Mesenchymal stem cell (in vitro differentiated cells and primary cell): ENCODE results near the gene CD83.
"Not testable (repeated sequence)": the region's sequence is repeated elsewhere in the genome, so short reads cannot be mapped to it uniquely, and the experiment has no call there.

Source experiments
- DNase-seq: peaks from one replicate; pipeline ENCODE4 v3.0.0-alpha.2; 2013
- H2AFZ ChIP-seq: one replicate; pipeline ENCODE4 v1.6.1; 2013; ENCODE audit warnings: low read depth, mild to moderate bottlenecking, control low read depth, inconsistent platforms, low read length, moderate library complexity
- H2AK5ac ChIP-seq: 2 replicates; pipeline ENCODE4 v1.6.1; 2013; ENCODE audit warnings: low read length, moderate library complexity, mild to moderate bottlenecking, inconsistent platforms; ENCODE audit not compliant: severe bottlenecking
- H2BK120ac ChIP-seq: one replicate; pipeline ENCODE4 v1.6.1; 2013; ENCODE audit warnings: low read depth, mild to moderate bottlenecking, inconsistent platforms, low read length, moderate library complexity
- H2BK12ac ChIP-seq, 2 experiments: one replicate each; pipeline ENCODE4 v1.6.1; 2013; ENCODE audit warnings: inconsistent platforms in 2 of 2, low read length in 2 of 2, mild to moderate bottlenecking in 2 of 2, moderate library complexity in 2 of 2, control low read depth in 1 of 2
- H2BK15ac ChIP-seq: one replicate; pipeline ENCODE4 v1.6.1; 2013; ENCODE audit warnings: mild to moderate bottlenecking, low read depth, inconsistent platforms; ENCODE audit not compliant: poor library complexity, severe bottlenecking
- H2BK5ac ChIP-seq: 2 replicates; pipeline ENCODE4 v1.6.1; 2013; ENCODE audit warnings: low read depth, mild to moderate bottlenecking, low read length, control low read depth, inconsistent platforms; ENCODE audit not compliant: poor library complexity, severe bottlenecking
- H3K14ac ChIP-seq, 2 experiments: one replicate each; pipeline ENCODE4 v1.6.1; 2013; ENCODE audit warnings: inconsistent platforms in 2 of 2, low read length in 2 of 2, control low read depth in 1 of 2, mild to moderate bottlenecking in 1 of 2, moderate library complexity in 1 of 2
- H3K18ac ChIP-seq, 2 experiments: one replicate each; pipeline ENCODE4 v1.6.1; 2013; ENCODE audit warnings: inconsistent platforms in 2 of 2, low read length in 2 of 2, control low read depth in 1 of 2, low read depth in 1 of 2, mild to moderate bottlenecking in 1 of 2
- H3K23ac ChIP-seq, 2 experiments: one replicate each; pipeline ENCODE4 v1.6.1; 2013; ENCODE audit warnings: inconsistent platforms in 2 of 2, low read length in 2 of 2, mild to moderate bottlenecking in 2 of 2, moderate library complexity in 2 of 2, control low read depth in 1 of 2
- H3K27ac ChIP-seq: 2 replicates; pipeline ENCODE4 v1.5.1; 2013; ENCODE audit warnings: mild to moderate bottlenecking, moderate library complexity, low read length, control low read depth, inconsistent platforms; ENCODE audit not compliant: poor library complexity, severe bottlenecking
- H3K27me3 ChIP-seq, 2 experiments: 2 replicates each; pipeline versions ENCODE4 v1.6.1 to v1.7.0; 2013; ENCODE audit warnings: low read length in 2 of 2, mild to moderate bottlenecking in 2 of 2, moderate library complexity in 2 of 2, control low read depth in 1 of 2, inconsistent platforms in 1 of 2; ENCODE audit not compliant: control insufficient read depth in 1 of 2, insufficient read depth in 1 of 2
- H3K36me3 ChIP-seq, 2 experiments: 2 replicates each; pipeline versions ENCODE4 v1.6.1 to v1.7.0; 2013; ENCODE audit warnings: low read length in 2 of 2, control low read depth in 1 of 2, inconsistent platforms in 1 of 2, low read depth in 1 of 2, mild to moderate bottlenecking in 1 of 2; ENCODE audit not compliant: insufficient read depth in 2 of 2, control insufficient read depth in 1 of 2
- H3K4ac ChIP-seq, 2 experiments: one replicate each; pipeline ENCODE4 v1.6.1; 2013; ENCODE audit warnings: inconsistent platforms in 2 of 2, low read length in 2 of 2, mild to moderate bottlenecking in 2 of 2, moderate library complexity in 2 of 2, control low read depth in 1 of 2, low read depth in 1 of 2
- H3K4me1 ChIP-seq: 2 replicates; pipeline ENCODE4 v1.6.1; 2013; ENCODE audit warnings: low read depth, low read length, control low read depth; ENCODE audit not compliant: control insufficient read depth, insufficient read depth
- H3K4me2 ChIP-seq: 2 replicates; pipeline ENCODE4 v1.6.1; 2013; ENCODE audit warnings: low read length, mild to moderate bottlenecking, inconsistent platforms; ENCODE audit not compliant: poor library complexity, severe bottlenecking
- H3K4me3 ChIP-seq, 2 experiments: 2 replicates each; pipeline versions ENCODE4 v1.5.1 to v1.7.0; 2013; ENCODE audit warnings: low read length in 2 of 2, mild to moderate bottlenecking in 2 of 2, control low read depth in 1 of 2, low read depth in 1 of 2; ENCODE audit not compliant: insufficient read depth in 1 of 2
- H3K79me1 ChIP-seq: replicated peaks from 2 replicates; pipeline ENCODE4 v1.6.1; 2013; ENCODE audit warnings: mild to moderate bottlenecking, control low read depth, low read length, inconsistent platforms; ENCODE audit not compliant: poor library complexity, severe bottlenecking
- H3K9ac ChIP-seq: 2 replicates; pipeline ENCODE4 v1.7.0; 2013; ENCODE audit warnings: mild to moderate bottlenecking, low read length, moderate library complexity
- H3K9me3 ChIP-seq: 2 replicates; pipeline ENCODE4 v1.7.0; 2013; ENCODE audit warnings: mild to moderate bottlenecking, low read length; ENCODE audit not compliant: control insufficient read depth
- H4K8ac ChIP-seq: one replicate; pipeline ENCODE4 v1.6.1; 2013; ENCODE audit warnings: inconsistent platforms, mild to moderate bottlenecking, low read length, moderate library complexity
- H4K91ac ChIP-seq: one replicate; pipeline ENCODE4 v1.6.1; 2013; ENCODE audit warnings: mild to moderate bottlenecking, low read length, inconsistent platforms
- WGBS: methylation state at CpG from one replicate; pipeline ENCODE4 v1.1.7; 2013; ENCODE audit warnings: mixed read lengths; 5-methylcytosine and 5-hydroxymethylcytosine counted together

Gene CD83

DNA sequence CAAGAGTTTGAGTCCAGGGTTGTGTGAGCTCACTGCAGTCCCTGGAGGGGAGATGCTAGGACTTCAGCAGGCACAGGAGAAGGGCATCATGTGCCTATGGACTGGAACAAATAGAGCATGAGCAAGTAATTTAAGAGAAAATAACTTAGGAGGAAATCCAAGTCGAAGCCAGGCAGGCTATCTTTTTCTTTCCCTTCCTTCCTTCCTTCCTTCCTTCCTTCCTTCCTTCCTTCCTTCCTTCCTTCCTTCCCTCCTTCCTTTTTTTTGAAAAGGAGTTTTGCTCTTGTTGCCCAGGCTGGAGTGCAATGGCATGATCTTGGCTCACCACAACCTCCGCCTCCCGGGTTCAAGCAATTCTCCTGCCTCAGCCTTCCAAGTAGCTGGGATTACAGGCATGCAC is 33.7 kb downstream of the CD83 start:
- not testable (repeated sequence) for H4K91ac ChIP-seq, H3K14ac ChIP-seq, H2BK12ac ChIP-seq, H3K4me2 ChIP-seq, H3K36me3 ChIP-seq, H3K79me1 ChIP-seq, H2AK5ac ChIP-seq, H3K27ac ChIP-seq, H4K8ac ChIP-seq, H2AFZ ChIP-seq, H3K23ac ChIP-seq, H3K4me1 ChIP-seq, H2BK120ac ChIP-seq, H3K4ac ChIP-seq, H3K9ac ChIP-seq, H3K9me3 ChIP-seq, DNase-seq, H3K4me3 ChIP-seq, H3K18ac ChIP-seq, H2BK15ac ChIP-seq, H2BK5ac ChIP-seq
- peaks cover 19 to 54% of the 10 kb centered on the region in 2 experiments for H3K27me3 ChIP-seq
- WGBS = 89% methylated on average over 1 of the region's 3 CpGs

GRCh38 chr6:14151773-14152172 is 34.2 kb downstream of the CD83 start:
- peaks cover 19 to 51% of the 10 kb centered on the region in 2 experiments for H3K27me3 ChIP-seq
- no peaks in the 10 kb centered on the region for H3K9me3 ChIP-seq
- no peak overlapping the region for H3K9ac ChIP-seq
- H3K27ac ChIP-seq = no peak overlapping the region
- H3K36me3 ChIP-seq = no peaks in the 10 kb centered on the region
- H3K18ac ChIP-seq = no peak overlapping the region
- H2BK120ac ChIP-seq = no peak overlapping the region
- no peak overlapping the region for H4K91ac ChIP-seq
- no peak overlapping the region for H3K4me3 ChIP-seq
- H2AK5ac ChIP-seq = no peak overlapping the region
- no peak overlapping the region for H4K8ac ChIP-seq
- H2BK12ac ChIP-seq = no peak overlapping the region
- H3K4me1 ChIP-seq = no peaks in the 10 kb centered on the region
- no peak overlapping the region for H3K4ac ChIP-seq
- DNase-seq = no peak
- no peak overlapping the region for H3K4me2 ChIP-seq
- H3K23ac ChIP-seq = no peak overlapping the region
- H2AFZ ChIP-seq = no peak overlapping the region
- H2BK15ac ChIP-seq = no peak overlapping the region
- 60% methylated on average over 1 of the region's 1 CpG for WGBS
- no peak overlapping the region for H2BK5ac ChIP-seq
- H3K14ac ChIP-seq = no peak overlapping the region
- no peaks in the 10 kb centered on the region for H3K79me1 ChIP-seq

DNA sequence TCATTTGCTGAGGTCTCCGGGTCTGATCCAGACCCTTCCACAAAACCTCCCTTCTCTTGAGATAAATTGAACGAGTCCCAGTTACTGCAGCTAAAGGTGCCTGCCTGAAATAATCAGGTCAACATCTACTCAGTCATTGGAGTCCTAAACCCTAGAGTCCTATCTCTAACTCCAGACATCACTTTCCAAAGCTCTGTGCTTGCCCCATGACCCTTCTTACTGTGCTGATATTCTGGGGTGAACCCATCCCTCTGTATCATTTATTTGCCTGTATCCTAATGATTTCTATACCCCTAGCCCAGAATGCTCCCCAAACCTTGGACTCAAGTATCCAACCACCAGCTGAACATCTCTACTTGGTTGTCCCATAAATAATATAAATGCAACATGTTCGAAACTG is 35.7 kb downstream of the CD83 start:
- DNase-seq = no peak
- Histone ChIP-seq H3K9ac (no peak overlapping the region), H3K23ac (no peak overlapping the region), H3K27me3 (peaks cover 17 to 45% of the 10 kb centered on the region in 2 experiments), H3K14ac (no peak overlapping the region), H3K9me3 (no peaks in the 10 kb centered on the region), H2BK12ac (no peak overlapping the region), H2BK5ac (no peak overlapping the region), H2AFZ (no peak overlapping the region), H3K27ac (no peak overlapping the region), H3K4me3 (no peak overlapping the region), H4K8ac (no peak overlapping the region), H3K36me3 (no peaks in the 10 kb centered on the region), H2AK5ac (no peak overlapping the region), H3K4me1 (no peaks in the 10 kb centered on the region), H3K4me2 (no peak overlapping the region), H2BK15ac (no peak overlapping the region), H3K4ac (no peak overlapping the region), H3K18ac (no peak overlapping the region), H3K79me1 (no peaks in the 10 kb centered on the region), H2BK120ac (no peak overlapping the region), H4K91ac (no peak overlapping the region)
- 87% methylated on average over 2 of the region's 3 CpGs for WGBS

DNA sequence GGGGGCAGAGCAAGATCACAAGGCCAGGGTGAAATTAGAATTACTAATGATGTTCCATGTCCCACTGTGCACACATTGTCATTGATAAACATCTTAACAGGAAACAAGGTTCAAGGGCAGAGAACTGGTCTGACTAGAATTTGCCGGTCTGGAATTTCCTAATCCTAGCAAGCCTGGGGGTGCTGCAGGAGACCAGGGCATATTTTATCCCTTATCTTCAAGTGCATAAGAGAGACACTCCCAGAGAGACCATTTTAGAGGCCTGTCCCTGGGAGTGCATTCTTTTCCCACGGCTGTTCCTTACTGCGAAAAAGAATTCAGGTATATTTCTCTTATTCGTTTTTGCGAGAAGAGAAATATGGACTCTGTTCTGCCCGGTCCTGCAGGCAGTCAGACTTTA is 41.5 kb downstream of the CD83 start:
- H4K91ac ChIP-seq = no peak overlapping the region
- peaks cover 9 to 48% of the 10 kb centered on the region in 2 experiments for H3K27me3 ChIP-seq
- no peak overlapping the region for H3K18ac ChIP-seq
- no peaks in the 10 kb centered on the region for H3K79me1 ChIP-seq
- H3K23ac ChIP-seq = no peak overlapping the region
- no peaks in the 10 kb centered on the region for H3K9me3 ChIP-seq
- no peak overlapping the region for H3K9ac ChIP-seq
- no peak overlapping the region for H2BK5ac ChIP-seq
- no peak overlapping the region for H2BK120ac ChIP-seq
- H2AK5ac ChIP-seq = no peak overlapping the region
- no peak overlapping the region for H4K8ac ChIP-seq
- no peak overlapping the region for H2BK12ac ChIP-seq
- no peaks in the 10 kb centered on the region for H3K36me3 ChIP-seq
- DNase-seq = no peak
- no peak overlapping the region for H3K4ac ChIP-seq
- H2BK15ac ChIP-seq = no peak overlapping the region
- H3K27ac ChIP-seq = no peak overlapping the region
- no peak overlapping the region for H2AFZ ChIP-seq
- no peak overlapping the region for H3K4me2 ChIP-seq
- no peak overlapping the region for H3K4me3 ChIP-seq
- no peaks in the 10 kb centered on the region for H3K4me1 ChIP-seq
- WGBS = 86% methylated on average over 6 of the region's 6 CpGs
- H3K14ac ChIP-seq = no peak overlapping the region
